ENCODE measurements around the gene ELAVL1. TPM values are rescaled to one million over a fixed set of nuclear protein-coding genes. Genes with fewer than 3 reads are reported as not detected.

The ELAVL1 gene
- total and polyA plus RNA-seq, 9 of the 15 experiments (the other 6 are each of a cell fraction or from before 2014, with no cell fraction given): 4.3 to 172 (median 69.2) TPM

DNA sequence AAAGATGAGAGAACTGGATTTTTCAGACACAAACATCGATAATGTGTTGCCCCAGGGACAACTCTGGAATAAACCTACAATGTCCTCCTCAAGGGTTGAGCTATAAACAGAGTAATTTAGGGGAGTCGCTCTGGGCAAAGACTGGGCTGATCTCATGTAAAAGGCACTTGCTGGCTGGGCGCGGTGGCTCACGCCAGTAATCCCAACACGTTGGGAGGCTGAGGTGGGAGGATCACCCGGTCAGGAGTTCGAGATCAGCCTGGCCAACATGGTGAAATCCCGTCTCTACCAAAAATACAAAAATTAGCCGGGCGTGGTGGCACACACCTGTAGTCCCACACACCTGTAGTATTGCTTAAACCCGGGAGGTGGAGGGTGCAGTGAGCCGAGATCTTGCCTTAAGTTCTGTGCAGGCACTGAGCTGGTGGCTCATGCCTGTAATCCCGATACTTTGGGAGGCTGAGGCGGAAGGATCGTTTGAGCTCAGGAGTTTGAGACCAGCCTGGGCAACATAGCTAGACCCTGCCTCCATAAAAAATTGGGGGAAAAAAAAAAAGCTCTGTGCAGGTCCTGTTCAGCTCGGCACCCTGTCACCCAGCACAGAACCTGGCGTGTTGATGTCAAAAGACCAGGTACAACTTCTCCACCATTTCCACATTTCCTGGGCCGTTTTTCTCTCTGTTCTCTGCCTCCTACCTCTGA, 63.4 kb downstream of the ELAVL1 start:
- DNase-seq (ENCODE audit: extremely low read depth in 1 of 4, low spot score in 3 of 4): no peak
- peak overlapping the region; percentile 95 to 99 for H3K9ac ChIP-seq (ENCODE audit: insufficient read depth in 1 of 2, low read depth in 2 of 2, low read length in 2 of 2)
- H3K4me3 ChIP-seq: peak overlapping the region; percentile 64
- H2AFZ ChIP-seq (ENCODE audit: low read depth, low read length): no peak overlapping the region
- no peaks in the 10 kb centered on the region for H3K9me3 ChIP-seq (replicated peaks; ENCODE audit: control insufficient read depth, insufficient read depth, low read depth, low read length)
- peaks cover 65% of the 10 kb centered on the region for H3K79me2 ChIP-seq (ENCODE audit: control insufficient read depth, insufficient read depth, low read length)
- in situ Hi-C loops (cut with MboI): no loop called here
- no TSS peak for BruUV-seq (replicated peaks)
- peak overlapping the region; percentile 94 for H3K27ac ChIP-seq (ENCODE audit: extremely low read depth, low read depth, low read length)
- WGBS (ENCODE audit: insufficient coverage, low coverage, missing lambda C conversion rate): 79% methylated on average over 18 of the region's 19 CpGs
- H3K4me1 ChIP-seq (replicated peaks in 1 of 2; ENCODE audit: control insufficient read depth in 2 of 2, insufficient read depth in 2 of 2, low read length in 2 of 2): peaks cover 11 to 33% of the 10 kb centered on the region in 2 experiments; a peak in 4 of 5 replicates
- FAIRE-seq: no peak
- H3K36me3 ChIP-seq (ENCODE audit: control insufficient read depth, insufficient read depth, low read length): peaks cover 52% of the 10 kb centered on the region
- H3K4me2 ChIP-seq (ENCODE audit: insufficient read depth, low read length): peak overlapping the region; percentile 95
- CTCF ChIA-PET (ENCODE audit: low intra/inter-chr PET ratio): no interaction called here
- intact Hi-C loops (cut with micrococcal nuclease): loop anchor here (2.0 to 10.0 kb wide), 3 partner anchors 61 to 210 kb away; no protein-coding TSS in a partner anchor
- POLR2A ChIA-PET: interaction anchor here (0.6 to 2.7 kb wide), 9 partner anchors 9 to 60 kb away, joined by 3 to 27 read pairs (median 4); partner anchors contain the start of genes CTXN1 and SNAPC2
- no peaks in the 10 kb centered on the region for H4K20me1 ChIP-seq (replicated peaks; ENCODE audit: control insufficient read depth, insufficient read depth, low read length)
- no peak for ATAC-seq
- TF ChIP-seq RBFOX2 (IDR thresholded peaks at IDR 0.05; ENCODE audit: low read depth, low read length) (0 out of 2 replicates have a peak, but pooled peaks have one; percentile 27), ZNF121 (CRISPR knock-in tag; conservative IDR thresholded peaks at IDR 0.05) (peak; percentile 70; the same call in 1 of the 2 replicates), FOXJ2 (tag; IDR thresholded peaks at IDR 0.05) (no peak), NBN (IDR thresholded peaks at IDR 0.05; ENCODE audit: low read depth) (no peak)
- TF ChIP-seq, protein P1, sequence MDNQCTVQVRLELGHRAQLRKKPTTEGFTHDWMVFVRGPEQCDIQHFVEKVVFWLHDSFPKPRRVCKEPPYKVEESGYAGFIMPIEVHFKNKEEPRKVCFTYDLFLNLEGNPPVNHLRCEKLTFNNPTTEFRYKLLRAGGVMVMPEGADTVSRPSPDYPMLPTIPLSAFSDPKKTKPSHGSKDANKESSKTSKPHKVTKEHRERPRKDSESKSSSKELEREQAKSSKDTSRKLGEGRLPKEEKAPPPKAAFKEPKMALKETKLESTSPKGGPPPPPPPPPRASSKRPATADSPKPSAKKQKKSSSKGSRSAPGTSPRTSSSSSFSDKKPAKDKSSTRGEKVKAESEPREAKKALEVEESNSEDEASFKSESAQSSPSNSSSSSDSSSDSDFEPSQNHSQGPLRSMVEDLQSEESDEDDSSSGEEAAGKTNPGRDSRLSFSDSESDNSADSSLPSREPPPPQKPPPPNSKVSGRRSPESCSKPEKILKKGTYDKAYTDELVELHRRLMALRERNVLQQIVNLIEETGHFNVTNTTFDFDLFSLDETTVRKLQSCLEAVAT (IDR thresholded peaks at IDR 0.05): no peak
- peaks cover 4% of the 10 kb centered on the region for H3K9me1 ChIP-seq (ENCODE audit: control insufficient read depth, insufficient read depth, low read length)
- no peaks in the 10 kb centered on the region for H3K27me3 ChIP-seq (ENCODE audit: control insufficient read depth in 2 of 2, insufficient read depth in 2 of 2, low read length in 2 of 2)
